Activated CD8-positive, alpha-beta memory T cell treated with anti-CD3 and anti-CD28 coated beads, Interleukin-2, amount 50 U/mL, for 1 hour (primary cell): Measurements from ENCODE around the gene E2F8.

Source experiments
- DNase-seq: peaks from one replicate; pipeline ENCODE4 v3.0.0-alpha.2; 2020; ENCODE audit errors: extremely low read depth

Gene E2F8

DNA sequence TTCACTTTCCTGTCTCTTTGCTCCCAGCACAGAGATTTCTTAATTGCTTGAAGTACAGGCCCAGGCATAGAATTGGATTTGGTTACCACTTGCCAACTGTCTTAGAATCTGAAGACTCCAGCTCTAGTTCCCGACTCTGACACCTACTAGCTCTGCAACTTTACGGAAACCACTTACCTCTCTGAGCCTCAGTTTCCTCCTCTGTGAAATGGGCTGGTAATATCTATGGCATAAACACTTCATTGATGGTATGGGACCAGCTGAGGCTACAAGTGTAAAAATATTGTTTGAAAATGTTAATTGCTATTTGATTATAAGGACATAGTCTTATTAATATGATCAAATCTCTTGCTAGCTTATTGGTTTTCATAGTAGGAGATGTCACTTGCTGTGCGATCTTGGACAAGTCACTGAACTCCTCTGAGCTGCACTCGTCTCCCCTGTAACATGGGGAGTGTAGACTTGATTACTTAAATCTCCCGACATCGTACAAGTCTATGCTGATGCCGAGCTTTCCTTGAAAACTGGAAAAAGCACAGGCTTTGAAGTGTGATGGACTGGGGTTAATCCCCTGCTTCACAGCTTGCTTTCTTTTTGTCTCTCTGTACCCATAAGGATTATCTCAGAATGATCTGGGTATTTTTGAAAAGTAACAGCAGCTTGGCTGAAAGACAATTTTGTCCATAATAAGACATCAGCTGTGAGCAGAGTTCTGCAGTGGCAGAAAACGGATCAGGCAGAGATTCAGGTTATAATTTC is 11.8 kb upstream of the E2F8 start:
- DNase-seq, result no peak

DNA sequence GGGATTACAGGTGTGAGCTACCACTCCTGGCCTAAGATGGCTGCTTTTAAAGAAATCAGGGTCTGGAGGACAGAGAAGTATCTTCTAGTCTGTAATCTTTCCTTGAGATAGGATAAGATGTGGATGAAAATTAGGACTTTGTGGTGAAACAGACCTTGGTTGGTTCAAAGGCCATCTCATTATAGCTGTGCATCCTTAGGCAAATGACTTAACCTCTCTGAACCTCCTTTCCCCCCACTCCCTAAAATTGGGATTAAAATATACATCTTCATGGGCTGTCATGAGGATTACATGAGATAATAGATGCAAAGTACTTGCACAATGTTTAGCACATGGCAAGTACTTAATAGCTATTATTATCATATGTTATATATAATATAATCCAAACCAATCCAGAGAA is 10.8 kb upstream of the E2F8 start:
- no peak for DNase-seq

GRCh38 chr11:19246816-19247215 is 6.1 kb upstream of the E2F8 start:
- no peak for DNase-seq

GRCh38 chr11:19245351-19245750 is 4.6 kb upstream of the E2F8 start:
- no peak for DNase-seq

DNA sequence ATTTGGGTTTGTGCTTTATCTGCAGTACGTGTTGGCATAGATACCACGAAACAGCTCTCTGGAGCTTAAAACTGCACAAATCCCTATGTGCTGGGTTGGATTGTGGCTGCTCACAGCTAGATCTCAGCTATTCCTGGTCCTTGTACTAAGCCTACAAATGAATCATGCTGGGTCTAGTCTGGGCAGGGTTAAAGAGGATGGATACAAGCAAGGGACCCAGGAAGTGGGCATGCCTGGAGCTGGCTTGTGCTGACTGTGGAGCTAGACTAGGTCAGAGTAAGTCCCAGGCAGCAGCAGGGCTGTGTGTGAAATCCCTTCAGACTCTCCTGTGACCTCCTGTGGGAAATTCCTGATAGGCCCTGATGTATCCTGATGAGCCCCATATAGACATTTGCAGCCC is 3.9 kb upstream of the E2F8 start:
- no peak for DNase-seq

DNA sequence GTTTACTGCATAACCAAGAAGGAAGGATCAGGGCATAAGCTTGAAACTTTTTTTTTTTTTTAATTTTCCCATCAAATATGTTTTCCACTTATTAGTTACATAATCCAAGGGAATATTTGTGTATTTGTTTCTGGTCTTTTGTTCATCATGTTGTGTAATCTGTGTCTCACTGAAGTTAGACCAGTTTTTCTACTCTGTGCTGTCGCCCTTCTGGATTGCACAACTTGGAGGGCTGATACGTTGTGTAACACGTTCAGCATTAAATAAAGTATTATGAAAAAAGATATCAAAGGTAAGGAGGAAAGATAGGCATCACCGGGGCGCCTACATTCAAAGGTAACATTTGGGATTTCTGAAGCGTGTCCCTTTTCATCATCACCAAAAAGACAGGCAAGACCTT is 3.3 kb upstream of the E2F8 start:
- no peak for DNase-seq

GRCh38 chr11:19243613-19244012 is 2.9 kb upstream of the E2F8 start:
- DNase-seq, result no peak

DNA sequence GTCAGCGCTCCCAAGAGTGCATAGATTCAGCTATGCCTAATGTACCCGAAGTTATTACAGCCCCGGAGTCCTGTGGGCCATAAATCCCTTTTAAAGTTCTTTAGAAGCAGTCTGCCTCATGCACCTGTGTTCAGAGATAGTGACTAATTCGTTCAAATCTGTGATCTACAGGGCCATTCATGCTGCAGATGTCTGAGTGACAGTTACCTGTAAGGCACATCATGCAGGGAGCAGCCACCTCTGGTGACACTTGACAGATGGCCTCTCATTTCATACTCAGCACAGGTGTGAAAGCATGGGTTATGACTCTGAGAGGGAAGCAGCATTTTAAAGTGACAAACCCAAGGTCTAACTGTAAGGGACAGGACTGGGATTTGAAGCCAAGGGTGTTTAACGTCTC is 2.4 kb upstream of the E2F8 start:
- DNase-seq, result no peak

DNA sequence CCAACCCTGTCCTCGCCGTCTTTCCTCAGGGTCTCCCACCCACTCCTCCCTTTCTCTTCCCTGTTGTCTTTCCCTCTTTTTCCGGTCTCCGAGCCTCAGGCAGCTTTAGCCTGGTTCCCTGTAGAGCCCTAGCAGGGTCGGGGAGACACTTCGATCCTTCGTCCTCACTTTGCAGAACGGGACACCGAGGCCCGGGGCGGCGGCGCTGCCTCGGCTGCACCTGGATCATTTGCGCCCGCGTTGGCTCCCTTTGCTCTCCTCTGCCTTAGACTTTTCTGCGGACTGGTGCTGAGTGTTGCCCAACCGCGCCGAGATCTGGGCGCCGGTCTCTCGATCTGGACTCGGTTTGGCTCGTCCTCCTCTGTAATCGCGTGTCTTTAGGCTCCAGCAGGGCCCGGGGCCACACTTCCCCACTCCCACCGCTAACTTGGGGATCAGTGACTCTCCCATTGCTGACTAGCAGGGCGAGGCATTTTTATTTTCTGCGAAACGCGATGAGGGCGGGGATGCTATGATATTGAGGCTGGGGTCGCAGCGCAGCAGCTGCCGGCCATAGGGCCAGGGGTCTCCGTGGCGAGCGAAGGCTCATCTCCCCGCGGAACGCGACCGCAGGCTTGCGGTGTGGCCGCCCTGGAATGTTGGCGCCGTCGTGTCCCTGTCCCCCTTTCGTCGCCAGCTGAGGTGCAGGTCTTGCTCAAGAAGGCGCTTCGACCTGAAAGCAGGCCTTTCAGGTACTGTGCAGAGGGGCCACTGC is 1.6 kb upstream of the E2F8 start:
- DNase-seq, result no peak

- no peak for DNase-seq
These were observed 774 bp upstream of the E2F8 start for GRCh38 chr11:19241260-19242178.

DNA sequence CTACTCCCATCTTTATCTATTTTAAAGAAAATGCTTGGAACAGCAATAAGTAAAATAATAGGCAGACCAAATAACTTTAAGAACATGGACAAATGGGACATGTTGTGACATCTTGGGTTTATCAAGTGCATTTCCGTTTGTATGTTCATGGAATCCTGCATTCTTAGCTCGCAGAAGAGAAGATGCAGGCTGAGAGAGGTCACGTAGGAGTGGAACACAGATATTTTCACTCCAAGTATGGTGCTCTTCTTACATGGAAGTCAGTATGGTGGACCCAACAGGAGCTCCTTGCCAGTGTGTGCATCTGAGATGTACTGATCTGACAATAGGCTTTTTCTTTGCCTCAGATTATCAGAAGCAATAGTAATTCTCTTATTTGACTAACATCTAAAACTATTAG is 1.7 kb downstream of the E2F8 start:
- no peak for DNase-seq

DNA sequence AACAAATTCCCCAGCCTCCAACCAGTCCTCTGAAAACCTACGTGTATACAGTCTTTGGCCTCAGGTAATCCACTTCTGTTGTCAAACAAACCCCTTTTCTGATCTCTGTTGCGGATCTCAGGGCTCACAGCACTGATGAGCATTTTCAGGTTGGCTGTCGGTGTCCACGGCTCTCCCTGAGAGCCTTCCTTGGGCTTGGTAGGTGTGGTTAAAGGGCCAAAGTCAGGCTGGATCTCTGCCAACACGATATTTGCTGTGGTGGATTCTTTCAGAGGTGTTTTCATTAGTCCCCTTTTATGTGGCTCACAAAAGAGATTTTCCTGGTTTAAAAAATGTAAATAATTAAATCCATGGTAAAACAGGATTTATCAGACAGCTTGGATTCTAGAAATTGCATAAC is 2.9 kb downstream of the E2F8 start:
- DNase-seq, result no peak

DNA sequence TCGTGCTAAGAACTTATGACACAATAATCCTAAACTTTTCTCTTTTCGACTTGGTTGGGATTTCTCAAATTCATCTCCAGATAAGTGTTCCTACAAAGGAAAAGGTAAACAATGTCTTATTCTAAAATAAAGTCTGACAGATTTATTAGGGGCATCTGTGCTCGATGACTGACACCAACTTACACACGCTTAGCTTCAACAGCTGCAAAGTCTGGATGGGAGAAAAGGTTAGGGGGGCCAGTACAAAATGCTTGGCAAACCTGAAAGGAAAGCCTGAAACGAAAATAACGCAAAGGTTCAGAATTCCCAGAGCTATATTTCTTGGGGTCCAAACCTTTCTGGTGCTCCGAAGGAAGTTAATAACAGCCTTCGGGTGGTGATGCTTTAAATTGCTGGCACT is 3.4 kb downstream of the E2F8 start:
- DNase-seq, result no peak

DNA sequence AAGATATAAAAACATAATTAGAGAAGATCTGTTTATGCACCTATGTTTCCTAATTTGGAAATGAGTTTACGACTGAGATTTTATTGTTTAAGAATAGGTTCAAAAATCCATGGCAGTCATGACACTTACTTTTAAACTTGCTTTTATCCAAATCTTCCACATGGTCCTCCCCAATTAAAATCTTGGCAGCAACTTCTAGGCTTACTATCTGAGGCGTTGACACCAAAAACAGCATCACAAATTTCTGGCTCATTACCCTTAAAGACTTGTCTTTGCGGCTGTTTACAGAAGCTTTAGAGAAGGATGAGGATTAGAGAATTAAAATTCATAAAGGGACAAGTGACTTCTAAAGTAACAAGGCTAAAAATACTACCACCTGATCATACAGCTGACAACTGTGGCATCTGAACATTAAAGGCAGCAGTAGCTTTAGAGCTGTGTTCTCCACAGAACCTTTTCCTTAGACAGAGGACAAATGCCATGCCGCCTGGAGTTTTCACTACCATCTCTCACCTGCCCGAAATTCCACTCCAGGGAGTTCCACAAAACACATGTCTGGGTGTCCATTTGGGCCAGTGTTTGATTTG is 6.4 kb downstream of the E2F8 start:
- DNase-seq, result no peak

DNA sequence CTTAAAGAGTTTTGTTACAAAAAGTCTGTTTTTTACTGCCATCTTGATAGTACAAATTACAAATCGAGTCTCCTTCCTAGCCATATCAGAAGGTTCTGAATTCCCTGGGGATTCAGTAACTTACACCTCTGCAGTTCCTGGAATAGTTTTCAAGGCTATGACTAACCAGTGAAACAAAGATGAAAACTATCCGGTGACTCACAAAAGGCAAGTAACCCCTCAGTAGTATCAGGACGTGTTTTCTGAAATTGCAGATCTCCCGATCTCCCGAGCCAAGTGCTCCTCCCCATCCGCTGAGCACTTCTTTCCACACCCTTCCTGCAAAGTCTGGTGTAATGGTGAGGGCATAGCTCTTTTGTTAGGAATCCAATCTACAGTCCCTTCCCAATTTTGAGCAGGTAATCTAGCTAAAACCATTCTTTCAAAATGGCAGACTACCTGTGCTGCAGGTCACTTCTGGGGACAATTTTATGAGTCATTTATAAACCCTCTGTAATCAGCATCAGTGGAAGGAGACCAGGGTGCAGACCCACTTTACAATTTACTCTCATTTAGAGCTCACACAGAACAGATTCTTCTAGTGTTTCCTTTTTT is 7.7 kb downstream of the E2F8 start:
- DNase-seq, result no peak

- DNase-seq, result no peak
These were observed 11.1 kb downstream of the E2F8 start for GRCh38 chr11:19229671-19230070.

GRCh38 chr11:19228968-19229367 is 11.8 kb downstream of the E2F8 start:
- no peak for DNase-seq

DNA sequence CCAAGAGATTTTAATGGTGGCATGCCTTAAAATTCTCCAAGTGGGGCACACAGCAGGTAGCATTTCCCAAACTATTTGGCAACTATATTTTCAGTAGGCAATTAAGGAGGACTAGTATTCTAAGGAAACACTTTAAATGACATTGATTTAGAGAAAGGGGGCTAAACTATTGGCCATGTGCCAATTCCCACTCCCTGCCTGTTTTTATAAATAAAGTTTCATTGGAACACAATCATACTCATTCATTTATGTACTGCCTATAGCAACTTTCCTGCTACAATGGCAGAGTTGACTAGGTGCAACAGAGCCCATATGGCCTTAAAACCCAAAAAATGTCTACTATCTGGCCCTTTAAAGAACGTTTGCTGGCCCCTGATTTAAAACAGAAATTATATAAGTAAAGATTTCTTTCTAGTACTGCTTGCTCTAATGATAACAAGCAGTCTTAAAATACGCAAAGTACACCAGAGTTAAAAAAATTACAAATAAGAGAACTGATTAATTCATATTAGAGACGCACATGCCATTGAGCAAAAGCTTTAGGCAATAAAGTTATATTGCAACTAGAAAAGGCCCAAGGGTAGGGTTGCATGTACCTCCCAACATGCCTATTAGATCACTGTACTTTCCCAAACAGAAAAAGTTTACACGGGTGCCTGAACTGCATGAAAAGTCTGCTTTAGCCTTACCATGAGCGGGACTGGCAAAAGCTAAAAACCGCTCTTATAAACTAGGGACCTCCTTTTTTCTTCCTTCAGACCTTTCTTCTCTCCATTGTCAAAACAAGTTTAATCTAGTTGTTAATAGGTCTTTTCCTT is 14.2 kb downstream of the E2F8 start:
- DNase-seq, result no peak

DNA sequence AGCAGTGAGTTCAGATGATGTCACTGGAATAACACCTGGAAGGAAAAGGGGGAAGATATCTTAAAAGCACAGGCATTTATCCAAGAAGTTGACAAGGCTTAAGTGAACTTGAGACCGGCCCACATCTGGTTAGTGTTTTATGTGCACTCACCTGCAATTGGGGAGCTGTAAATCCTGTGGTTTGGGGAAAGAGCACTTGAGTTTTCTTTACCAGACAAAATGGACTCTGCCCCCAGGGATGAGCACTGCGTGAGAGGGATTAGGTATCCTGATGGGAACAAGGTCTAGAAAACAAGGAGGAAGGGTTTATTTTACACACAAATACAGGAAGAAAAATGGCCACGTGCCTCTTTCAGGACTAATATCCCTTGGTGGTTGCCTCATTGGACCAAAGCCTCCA is 15.2 kb downstream of the E2F8 start:
- DNase-seq, result no peak

DNA sequence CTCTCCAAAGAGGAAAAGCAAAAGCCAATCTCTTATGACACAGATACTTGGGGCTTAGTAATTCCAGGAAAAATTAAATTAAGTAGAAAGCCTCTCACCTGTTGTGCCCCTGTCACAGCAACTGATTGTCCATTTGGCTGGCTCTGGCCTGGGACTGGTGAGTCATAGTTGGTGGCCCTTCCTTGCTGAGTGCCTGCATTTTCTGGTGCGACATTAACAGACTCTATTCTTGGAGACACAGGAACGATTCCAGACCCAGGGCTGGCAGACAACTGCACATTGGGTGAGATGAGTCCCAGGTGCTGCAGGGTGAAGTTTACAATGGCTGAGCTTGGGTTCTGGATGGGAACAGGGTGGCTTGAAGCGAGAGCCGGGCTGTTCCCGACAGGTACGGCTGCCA is 15.6 kb downstream of the E2F8 start:
- no peak for DNase-seq
